Liver (tissue), 9 donors: ENCODE data around the gene TLE3. TPM values are rescaled to one million over a fixed set of nuclear protein-coding genes. Genes with fewer than 3 reads are reported as not detected.

Experiments used
- DNase-seq: peaks from one replicate; pipeline ENCODE4 v3.0.0-alpha.2; 2017; ENCODE audit warnings: low spot score
- H3K27ac ChIP-seq, 2 donors: one replicate each; pipeline ENCODE4 v1.7.0; 2013; ENCODE audit warnings: inconsistent platforms in 2 of 2, low read length in 2 of 2, control low read depth in 1 of 2, low read depth in 1 of 2, mild to moderate bottlenecking in 1 of 2
- H3K27me3 ChIP-seq, 4 donors: one replicate each; pipeline versions ENCODE4 v1.6.1 to v1.7.0; 2013; ENCODE audit warnings: low read length in 3 of 4, inconsistent platforms in 1 of 4, mild to moderate bottlenecking in 1 of 4, moderate library complexity in 1 of 4; ENCODE audit not compliant: control insufficient read depth in 4 of 4, insufficient read depth in 4 of 4
- H3K36me3 ChIP-seq, 4 donors: one replicate each; pipeline versions ENCODE4 v1.6.1 to v1.7.0; 2013; ENCODE audit warnings: low read length in 3 of 4, mild to moderate bottlenecking in 3 of 4, low read depth in 1 of 4, moderate library complexity in 1 of 4; ENCODE audit not compliant: control insufficient read depth in 4 of 4, insufficient read depth in 3 of 4
- H3K4me1 ChIP-seq, 4 donors: one replicate each; pipeline versions ENCODE4 v1.6.1 to v1.7.0; 2013; ENCODE audit warnings: low read length in 3 of 4, mild to moderate bottlenecking in 3 of 4, moderate library complexity in 1 of 4; ENCODE audit not compliant: control insufficient read depth in 4 of 4, insufficient read depth in 4 of 4
- H3K4me3 ChIP-seq, 3 donors: one replicate each; pipeline versions ENCODE4 v1.6.1 to v1.7.0; 2013; ENCODE audit warnings: low read length in 3 of 3, control low read depth in 1 of 3, low read depth in 1 of 3, mild to moderate bottlenecking in 1 of 3
- H3K9ac ChIP-seq, 2 donors: one replicate each; pipeline ENCODE4 v1.7.0; 2013; ENCODE audit warnings: low read length in 2 of 2, mild to moderate bottlenecking in 2 of 2, moderate library complexity in 2 of 2, control low read depth in 1 of 2, low read depth in 1 of 2
- H3K9me3 ChIP-seq, 4 donors: one replicate each; pipeline versions ENCODE4 v1.6.1 to v1.7.0; 2013; ENCODE audit warnings: low read length in 3 of 4; ENCODE audit not compliant: control insufficient read depth in 4 of 4
- EGR1 ChIP-seq, 2 donors: IDR thresholded peaks; 2 replicates each; pipeline ENCODE4 v1.6.1; 2016 to 2018; ENCODE audit warnings: antibody characterized with exemption in 2 of 2, low read depth in 2 of 2
- FOXA2 ChIP-seq: IDR thresholded peaks from 2 replicates; pipeline ENCODE4 v1.6.1; 2016; ENCODE audit warnings: antibody characterized with exemption
- GABPA ChIP-seq, 2 donors: IDR thresholded peaks in 1 of 2; conservative IDR thresholded peaks in 1 of 2; 2 replicates each; pipeline ENCODE4 v1.6.1; 2016; ENCODE audit warnings: antibody characterized with exemption in 2 of 2, mild to moderate bottlenecking in 1 of 2, moderate library complexity in 1 of 2
- HNF4A ChIP-seq, 2 donors: conservative IDR thresholded peaks; 2 replicates each; pipeline ENCODE4 v1.6.1; 2016; ENCODE audit warnings: antibody characterized with exemption in 2 of 2, mild to moderate bottlenecking in 2 of 2
- JUND ChIP-seq, 2 donors: IDR thresholded peaks; 2 replicates each; pipeline ENCODE4 v1.6.1; 2016; ENCODE audit warnings: antibody characterized with exemption in 2 of 2
- NR2F2 ChIP-seq: IDR thresholded peaks from 2 replicates; pipeline ENCODE4 v1.6.1; 2016; ENCODE audit warnings: antibody characterized with exemption
- RAD21 ChIP-seq, 2 donors: IDR thresholded peaks; 2 replicates each; pipeline ENCODE4 v1.6.1; 2016; ENCODE audit warnings: antibody characterized with exemption in 2 of 2, mild to moderate bottlenecking in 2 of 2
- RXRA ChIP-seq, 2 donors: IDR thresholded peaks; 2 replicates each; pipeline ENCODE4 v1.6.1; 2017 to 2018; ENCODE audit warnings: antibody characterized with exemption in 2 of 2, mild to moderate bottlenecking in 1 of 2
- SP1 ChIP-seq: IDR thresholded peaks from 2 replicates; pipeline ENCODE4 v1.6.1; 2018; ENCODE audit warnings: antibody characterized with exemption, mild to moderate bottlenecking
- TAF1 ChIP-seq: conservative IDR thresholded peaks from 2 replicates; pipeline ENCODE4 v1.6.1; 2016; ENCODE audit warnings: antibody characterized with exemption, mild to moderate bottlenecking
- YY1 ChIP-seq: IDR thresholded peaks from 2 replicates; pipeline ENCODE4 v1.6.1; 2016; ENCODE audit warnings: antibody characterized with exemption, mild to moderate bottlenecking
- WGBS: extraction: QIAGEN DNeasy Blood & Tissue Kit; methylation state at CpG from one replicate; pipeline ENCODE4 v1.1.7; 2013; 5-methylcytosine and 5-hydroxymethylcytosine counted together
- polyA plus RNA-seq, 2 donors: library from polyadenylated mRNA; stranded (reverse) in 1 of 2; unstranded in 1 of 2; fragments of 200-250 nt in 1 of 2; fragments of >200 nt in 1 of 2; fragmentation: Nextera tagmentation in 1 of 2; extraction: Ambion mirVana in 1 of 2; gene quantifications; one replicate each; pipeline versions ENCODE4 v1.2.1 to v1.2.3, GENCODE V29; 2013 to 2015
- total RNA-seq, 2 donors: library from RNA; depleted of rRNA; stranded (reverse); fragments of >200 nt; gene quantifications; one replicate each; pipeline ENCODE4 v1.2.3, GENCODE V29; 2014
- TF ChIP-seq, protein P1 (sequence below): IDR thresholded peaks from 2 replicates; pipeline ENCODE4 v1.6.1; 2016; ENCODE audit warnings: antibody characterized with exemption
- TF ChIP-seq, protein P2 (sequence below): IDR thresholded peaks from 2 replicates; pipeline ENCODE4 v1.6.1; 2016; ENCODE audit warnings: antibody characterized with exemption, mild to moderate bottlenecking
- donor health status: healthy.
- donor health status: healthy.
- donor health status: healthy.
- donor health status: healthy.
- donor health status: healthy.

Gene TLE3
- total and polyA plus RNA-seq, 4 donors = 1.2 to 13.7 (median 8.5) TPM

DNA sequence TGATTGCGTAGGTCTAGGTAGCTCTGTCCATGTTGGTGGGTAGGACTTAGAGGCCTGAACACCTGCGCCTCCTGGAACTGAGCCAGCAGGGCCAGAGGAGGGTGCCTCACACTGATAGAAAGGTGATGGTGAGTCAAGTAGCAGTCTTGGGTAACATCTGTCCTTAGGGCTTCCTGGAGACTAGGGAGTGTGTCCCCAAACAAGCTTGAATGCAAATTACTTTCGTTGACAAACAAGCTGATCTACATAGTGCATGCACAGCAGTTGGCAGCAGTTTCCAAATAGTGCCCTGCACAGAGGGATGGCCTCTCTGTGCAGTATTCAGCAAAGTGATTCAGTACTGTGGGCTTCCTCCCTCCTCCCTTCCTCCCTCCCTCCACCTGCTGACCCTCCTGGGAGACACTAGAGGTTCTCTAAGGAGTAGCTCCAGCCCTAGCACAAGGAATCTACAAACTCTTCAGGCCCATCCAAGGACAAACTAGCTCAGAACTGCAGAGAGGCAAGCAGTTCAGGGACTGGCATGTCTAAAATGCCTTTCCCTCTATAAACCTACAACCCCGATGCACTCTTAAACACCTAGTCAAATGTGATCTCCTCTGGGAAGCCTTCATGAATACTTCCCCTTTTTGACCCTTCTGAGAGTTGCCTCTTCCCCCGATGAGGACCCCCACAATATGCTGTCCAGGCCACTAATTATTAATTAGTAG is 61.0 kb downstream of the TLE3 start:
- no peak overlapping the region for H3K4me3 ChIP-seq
- no peak overlapping the region for H3K9ac ChIP-seq
- no peaks in the 10 kb centered on the region for H3K36me3 ChIP-seq
- no peaks in the 10 kb centered on the region for H3K9me3 ChIP-seq
- 83% methylated on average over 5 of the region's 5 CpGs for WGBS
- TF ChIP-seq, protein P1, sequence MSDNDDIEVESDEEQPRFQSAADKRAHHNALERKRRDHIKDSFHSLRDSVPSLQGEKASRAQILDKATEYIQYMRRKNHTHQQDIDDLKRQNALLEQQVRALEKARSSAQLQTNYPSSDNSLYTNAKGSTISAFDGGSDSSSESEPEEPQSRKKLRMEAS = no peak
- TF ChIP-seq HNF4A (conservative IDR thresholded peaks at IDR 0.05) (no peak), EGR1 (IDR thresholded peaks at IDR 0.05; ENCODE audit: low read depth in 2 of 2) (no peak), RAD21 (IDR thresholded peaks at IDR 0.05) (no peak), YY1 (no peak), GABPA (IDR thresholded peaks at IDR 0.05 in 1 of 2, conservative IDR thresholded peaks at IDR 0.05 in 1 of 2) (no peak)
- TF ChIP-seq, protein P2, sequence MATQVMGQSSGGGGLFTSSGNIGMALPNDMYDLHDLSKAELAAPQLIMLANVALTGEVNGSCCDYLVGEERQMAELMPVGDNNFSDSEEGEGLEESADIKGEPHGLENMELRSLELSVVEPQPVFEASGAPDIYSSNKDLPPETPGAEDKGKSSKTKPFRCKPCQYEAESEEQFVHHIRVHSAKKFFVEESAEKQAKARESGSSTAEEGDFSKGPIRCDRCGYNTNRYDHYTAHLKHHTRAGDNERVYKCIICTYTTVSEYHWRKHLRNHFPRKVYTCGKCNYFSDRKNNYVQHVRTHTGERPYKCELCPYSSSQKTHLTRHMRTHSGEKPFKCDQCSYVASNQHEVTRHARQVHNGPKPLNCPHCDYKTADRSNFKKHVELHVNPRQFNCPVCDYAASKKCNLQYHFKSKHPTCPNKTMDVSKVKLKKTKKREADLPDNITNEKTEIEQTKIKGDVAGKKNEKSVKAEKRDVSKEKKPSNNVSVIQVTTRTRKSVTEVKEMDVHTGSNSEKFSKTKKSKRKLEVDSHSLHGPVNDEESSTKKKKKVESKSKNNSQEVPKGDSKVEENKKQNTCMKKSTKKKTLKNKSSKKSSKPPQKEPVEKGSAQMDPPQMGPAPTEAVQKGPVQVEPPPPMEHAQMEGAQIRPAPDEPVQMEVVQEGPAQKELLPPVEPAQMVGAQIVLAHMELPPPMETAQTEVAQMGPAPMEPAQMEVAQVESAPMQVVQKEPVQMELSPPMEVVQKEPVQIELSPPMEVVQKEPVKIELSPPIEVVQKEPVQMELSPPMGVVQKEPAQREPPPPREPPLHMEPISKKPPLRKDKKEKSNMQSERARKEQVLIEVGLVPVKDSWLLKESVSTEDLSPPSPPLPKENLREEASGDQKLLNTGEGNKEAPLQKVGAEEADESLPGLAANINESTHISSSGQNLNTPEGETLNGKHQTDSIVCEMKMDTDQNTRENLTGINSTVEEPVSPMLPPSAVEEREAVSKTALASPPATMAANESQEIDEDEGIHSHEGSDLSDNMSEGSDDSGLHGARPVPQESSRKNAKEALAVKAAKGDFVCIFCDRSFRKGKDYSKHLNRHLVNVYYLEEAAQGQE = no peak
- no peaks in the 10 kb centered on the region for H3K4me1 ChIP-seq
- H3K27me3 ChIP-seq = no peaks in the 10 kb centered on the region
- no peak overlapping the region for H3K27ac ChIP-seq
- DNase-seq = no peak

DNA sequence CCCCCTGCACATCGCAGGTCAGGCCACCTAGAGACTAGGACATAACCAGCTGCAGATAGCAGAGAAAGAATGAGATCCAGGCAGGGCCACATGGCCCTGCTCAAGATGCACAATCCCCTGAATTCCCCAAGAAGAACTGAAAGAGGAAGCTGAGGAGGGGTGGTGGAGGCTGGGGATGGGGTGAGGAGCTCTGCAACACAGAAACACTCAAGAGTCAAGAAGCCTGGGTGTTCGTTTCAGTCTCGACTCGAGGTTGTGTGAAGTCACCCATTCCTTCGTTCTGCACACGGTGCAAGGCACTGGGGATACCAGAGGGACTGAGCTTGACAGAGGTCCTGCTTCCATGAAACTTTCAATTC is 62.0 kb downstream of the TLE3 start:
- TF ChIP-seq FOXA2 = no peak
- TF ChIP-seq, protein P1 = no peak
- no peak overlapping the region for H3K9ac ChIP-seq
- no peaks in the 10 kb centered on the region for H3K4me1 ChIP-seq
- no peak for DNase-seq
- no peak overlapping the region for H3K4me3 ChIP-seq
- 85% methylated on average over 6 of the region's 6 CpGs for WGBS
- H3K27me3 ChIP-seq = no peaks in the 10 kb centered on the region
- no peaks in the 10 kb centered on the region for H3K36me3 ChIP-seq
- no peak overlapping the region for H3K27ac ChIP-seq
- H3K9me3 ChIP-seq = no peaks in the 10 kb centered on the region

DNA sequence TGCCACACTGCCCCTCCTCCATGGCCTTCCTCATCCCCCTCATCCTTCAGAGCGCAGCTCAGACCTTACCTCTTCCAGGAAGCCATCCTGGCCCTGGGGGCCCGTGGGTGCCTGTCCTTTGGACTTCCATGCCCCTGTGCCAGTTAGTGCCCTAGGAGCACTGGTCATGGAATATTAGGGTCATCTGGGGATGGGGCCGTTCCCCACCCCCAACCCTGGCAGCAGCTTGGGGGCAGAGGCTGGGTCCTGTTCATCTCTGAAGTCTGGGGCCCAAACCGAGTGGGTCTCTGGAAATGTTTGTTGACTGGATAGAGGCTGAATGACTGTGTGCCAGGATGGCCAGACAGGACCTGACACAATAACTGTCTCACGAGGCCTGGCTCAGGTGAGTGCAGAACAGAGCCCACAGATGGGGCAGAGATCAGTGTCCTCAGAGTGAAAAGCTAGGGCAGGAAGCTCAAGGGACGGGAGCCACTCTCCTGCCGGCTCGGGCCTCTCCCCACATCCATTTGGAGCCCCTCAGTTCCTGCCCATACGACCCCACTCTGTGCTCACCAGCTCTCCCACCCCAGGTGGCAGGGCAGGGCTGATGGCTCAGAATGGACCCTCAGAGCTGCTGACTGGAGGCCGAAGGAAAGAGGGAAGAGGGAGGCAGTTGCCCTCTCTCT is 62.5 kb downstream of the TLE3 start:
- no peaks in the 10 kb centered on the region for H3K36me3 ChIP-seq
- H3K9me3 ChIP-seq = no peaks in the 10 kb centered on the region
- no peak for DNase-seq
- no peaks in the 10 kb centered on the region for H3K27me3 ChIP-seq
- whole genome bisulfite sequencing = 84% methylated on average over 10 of the region's 10 CpGs
- H3K4me1 ChIP-seq = no peaks in the 10 kb centered on the region
- TF ChIP-seq, protein P2 = no peak
- TF ChIP-seq GABPA (IDR thresholded peaks at IDR 0.05 in 1 of 2, conservative IDR thresholded peaks at IDR 0.05 in 1 of 2) = no peak
- no peak for TF ChIP-seq YY1
- TF ChIP-seq JUND (IDR thresholded peaks at IDR 0.05) = no peak
- no peak for TF ChIP-seq SP1
- TF ChIP-seq RAD21 (IDR thresholded peaks at IDR 0.05) = no peak
- TF ChIP-seq RXRA (IDR thresholded peaks at IDR 0.05) = no peak
- TF ChIP-seq TAF1 = no peak
- TF ChIP-seq, protein P1 = no peak
- no peak for TF ChIP-seq NR2F2
- no peak overlapping the region for H3K4me3 ChIP-seq
- no peak overlapping the region for H3K9ac ChIP-seq
- no peak overlapping the region for H3K27ac ChIP-seq
